HepG2 (cell line): Measurements from ENCODE around the gene ANKRD17. TPM values are rescaled to one million over a fixed set of nuclear protein-coding genes. Genes with fewer than 3 reads are reported as not detected.

Experiments
- ATAC-seq: fragments of 200-7000 bp; cut with Tn5 transposase; 3 replicates; pipeline ENCODE4 v1.9.1; 2020; ENCODE audit warnings: mild to moderate bottlenecking, moderate library complexity
- BruUV-seq: library from RNA; stranded (reverse); fragments of 400-500 nt; replicated peaks from 2 replicates; lab custom pipeline; 2021; lab: Mats Ljungman, UMichigan
- CTCF ChIA-PET: fragments of 300-600 bp; formaldehyde crosslinking; extraction: SDS; loops from one replicate; lab custom pipeline; 2021; ENCODE audit warnings: low total read pairs, inconsistent platforms, low intra/inter-chr PET ratio; lab: Yijun Ruan, JAX
- POLR2A ChIA-PET: fragments of 350-600 bp; sonication (Branson Sonifier 250); formaldehyde crosslinking; loops from one replicate; lab custom pipeline; 2020; ENCODE audit warnings: antibody characterized with exemption, inconsistent platforms; lab: Yijun Ruan, JAX
- DNase-seq: peaks from one replicate; pipeline ENCODE4 v3.0.0-alpha.2; 2015; ENCODE audit warnings: low spot score
- FAIRE-seq: peaks from 3 replicates; lab custom pipeline; 2011; peaks lifted over from hg19 to GRCh38; lab: Jason Lieb, UNC
- H2AFZ ChIP-seq: one replicate; pipeline ENCODE4 v1.6.1; 2011; ENCODE audit warnings: low read length, inconsistent platforms
- H3K27ac ChIP-seq: fragments of 300-600 bp; 3 replicates; pipeline ENCODE4 v1.8.0; 2011; ENCODE audit warnings: mixed run types, mild to moderate bottlenecking, mixed read lengths, low read length, inconsistent platforms; ENCODE audit not compliant: insufficient read depth; ENCODE audit errors: extremely low read length
- H3K27me3 ChIP-seq, 2 experiments: fragments of 200-600 bp in 1 of 2; 2 replicates in 1 of 2; 3 replicates in 1 of 2; pipeline versions ENCODE4 v1.6.0 to v1.8.0; 2011; ENCODE audit warnings: low read length in 2 of 2, mild to moderate bottlenecking in 2 of 2, moderate library complexity in 2 of 2, inconsistent platforms in 1 of 2; ENCODE audit not compliant: insufficient read depth in 2 of 2, control insufficient read depth in 1 of 2
- H3K36me3 ChIP-seq, 2 experiments: fragments of 200-600 bp in 1 of 2; replicated peaks in 1 of 2; 2 replicates in 1 of 2; 3 replicates in 1 of 2; pipeline versions ENCODE4 v1.5.1 to v1.8.0; 2011; ENCODE audit warnings: low read length in 2 of 2, inconsistent platforms in 1 of 2; ENCODE audit not compliant: insufficient read depth in 2 of 2, control insufficient read depth in 1 of 2
- H3K4me1 ChIP-seq: 2 replicates; pipeline ENCODE4 v1.5.1; 2012; ENCODE audit warnings: low read length, inconsistent platforms; ENCODE audit not compliant: insufficient read depth
- H3K4me2 ChIP-seq: 2 replicates; pipeline ENCODE4 v1.6.0; 2011; ENCODE audit warnings: low read depth, low read length, inconsistent platforms
- H3K4me3 ChIP-seq, 3 experiments: fragments of 200-600 bp in 1 of 3; sonication (generic), shearing (Covaris generic) in 1 of 3; replicated peaks in 1 of 3; 2 replicates each; pipeline ENCODE4 v1.5.1; 2011 to 2016; ENCODE audit warnings: low read length in 3 of 3, inconsistent platforms in 2 of 3, low read depth in 2 of 3, mild to moderate bottlenecking in 2 of 3, control low read depth in 1 of 3, mixed read lengths in 1 of 3; ENCODE audit not compliant: insufficient read depth in 1 of 3
- H3K79me2 ChIP-seq: one replicate; pipeline ENCODE4 v1.6.1; 2011; ENCODE audit warnings: low read length, inconsistent platforms; ENCODE audit not compliant: insufficient read depth
- H3K9ac ChIP-seq: 2 replicates; pipeline ENCODE4 v1.6.0; 2011; ENCODE audit warnings: mild to moderate bottlenecking, low read depth, low read length, inconsistent platforms; ENCODE audit not compliant: insufficient read depth
- H3K9me3 ChIP-seq: 2 replicates; pipeline ENCODE4 v1.5.1; 2012; ENCODE audit warnings: mild to moderate bottlenecking, low read length
- H4K20me1 ChIP-seq: 2 replicates; pipeline ENCODE4 v1.6.0; 2011; ENCODE audit warnings: inconsistent platforms, mild to moderate bottlenecking, low read length, moderate library complexity; ENCODE audit not compliant: insufficient read depth
- ATAD3A ChIP-seq: sonication (generic); formaldehyde crosslinking; IDR thresholded peaks from 2 replicates; pipeline ENCODE4 v1.4.0; 2020; ENCODE audit warnings: missing genetic modification reagents
- CSRNP1 ChIP-seq: sonication (generic); formaldehyde crosslinking; IDR thresholded peaks from 2 replicates; pipeline ENCODE4 v1.8.1; 2023; ENCODE audit warnings: mild to moderate bottlenecking, missing genetic modification reagents
- IRF9 ChIP-seq: sonication (generic); formaldehyde crosslinking; IDR thresholded peaks from 2 replicates; pipeline ENCODE4 v1.8.0; 2022; ENCODE audit warnings: missing genetic modification reagents, mild to moderate bottlenecking, borderline replicate concordance
- NR2F6 ChIP-seq, 2 experiments: IDR thresholded peaks; 2 replicates each; pipeline ENCODE4 v1.6.1; 2016; ENCODE audit warnings: antibody characterized with exemption in 1 of 2, mild to moderate bottlenecking in 1 of 2
- SKIL ChIP-seq: sonication (generic); formaldehyde crosslinking; IDR thresholded peaks from 2 replicates; pipeline ENCODE4 v1.8.0; 2022; ENCODE audit warnings: missing genetic modification reagents, mild to moderate bottlenecking, moderate library complexity, borderline replicate concordance
- SOX5 ChIP-seq: IDR thresholded peaks from 2 replicates; pipeline ENCODE4 v1.6.1; 2016; ENCODE audit warnings: borderline replicate concordance
- THAP11 ChIP-seq: IDR thresholded peaks from 2 replicates; pipeline ENCODE4 v1.6.1; 2016; ENCODE audit warnings: missing biosample characterization, missing genetic modification reagents
- ZBTB42 ChIP-seq: sonication (generic); formaldehyde crosslinking; IDR thresholded peaks from 2 replicates; pipeline ENCODE4 v1.5.0; 2020; ENCODE audit warnings: mild to moderate bottlenecking, missing genetic modification reagents
- ZNF18 ChIP-seq: sonication (generic); formaldehyde crosslinking; IDR thresholded peaks from 2 replicates; pipeline ENCODE4 v1.8.0; 2022; ENCODE audit warnings: mild to moderate bottlenecking, missing genetic modification reagents; ENCODE audit not compliant: insufficient replicate concordance
- ZNF276 ChIP-seq: sonication (generic); formaldehyde crosslinking; IDR thresholded peaks from 2 replicates; pipeline ENCODE4 v1.4.0; 2020; ENCODE audit warnings: mild to moderate bottlenecking, low read depth, missing genetic modification reagents
- ZNF777 ChIP-seq: sonication (generic); formaldehyde crosslinking; IDR thresholded peaks from 2 replicates; pipeline ENCODE4 v1.4.0; 2020; ENCODE audit warnings: missing genetic modification reagents
- ZSCAN30 ChIP-seq: sonication (generic); formaldehyde crosslinking; IDR thresholded peaks from 2 replicates; pipeline ENCODE4 v1.5.0; 2020; ENCODE audit warnings: mild to moderate bottlenecking, missing genetic modification reagents
- in situ Hi-C: cut with HindIII; loops from 2 replicates; pipeline ENCODE4 v1.10.0; 2017; ENCODE audit warnings: low pct_unique_long_range_greater_than_20kb; ENCODE audit not compliant: extremely low pct_ligation_motif_present
- intact Hi-C: fragments of 100-400 bp; cut with micrococcal nuclease; formaldehyde crosslinking; loops from one replicate; pipeline ENCODE4 v1.10.0; 2022; ENCODE audit not compliant: unreplicated experiment
- polyA plus RNA-seq, 8 experiments: library from polyadenylated mRNA; depleted of rRNA in 3 of 8; stranded (reverse) in 7 of 8; unstranded in 1 of 8; fragments of >200 nt; fragmentation: Illumina TruSeq in 4 of 8; extraction: Trizol in 4 of 8; gene quantifications; 2 replicates each; pipeline versions ENCODE4 v1.2.1 to v1.2.3, GENCODE V29; 2011 to 2016; ENCODE audit warnings: low read depth in 4 of 8, missing spikeins in 1 of 8, mixed read lengths in 1 of 8; ENCODE audit not compliant: insufficient read depth in 1 of 8
- total RNA-seq, 5 experiments: library from RNA; depleted of rRNA; stranded (reverse); fragments of >200 nt; fragmentation: Illumina TruSeq; extraction: Trizol; gene quantifications; 2 replicates each; pipeline ENCODE4 v1.2.3, GENCODE V29; 2016; ENCODE audit warnings: low read depth in 1 of 5
- TF ChIP-seq, protein P1 (sequence below): sonication (generic); formaldehyde crosslinking; IDR thresholded peaks from 2 replicates; pipeline ENCODE4 v1.4.0; 2020; ENCODE audit warnings: missing genetic modification reagents, borderline replicate concordance

The ANKRD17 gene
- total and polyA plus RNA-seq, 2 of the 13 experiments (the other 11 are each of a cell fraction or from before 2014, with no cell fraction given): 55.7 to 61.1 TPM

GRCh38 chr4:73248821-73249220 is 9.8 kb downstream of the ANKRD17 start:
- Histone ChIP-seq H3K9ac (no peak overlapping the region), H3K79me2 (peaks cover 100% of the 10 kb centered on the region), H3K27ac (no peak overlapping the region), H4K20me1 (peaks cover 90% of the 10 kb centered on the region), H3K36me3 (peaks cover 2 to 37% of the 10 kb centered on the region in 2 experiments; a peak in 4 of 5 replicates), H3K4me3 (no peak overlapping the region), H3K4me1 (peaks cover 54% of the 10 kb centered on the region), H3K9me3 (no peaks in the 10 kb centered on the region), H2AFZ (no peak overlapping the region), H3K27me3 (no peaks in the 10 kb centered on the region; a peak in 1 of 5 replicates), H3K4me2 (no peak overlapping the region)
- in situ Hi-C loops: no loop called here
- no peak for FAIRE-seq
- DNase-seq: no peak
- BruUV-seq: no TSS peak
- ChIA-PET CTCF (no interaction called here), POLR2A (interaction anchor here (1.1 kb wide), 1 partner anchor 9 kb away, joined by 7 read pairs; the partner anchor contains the start of gene ANKRD17)
- ATAC-seq: no peak
- intact Hi-C loops: no loop called here
- TF ChIP-seq ZBTB42 (CRISPR knock-in tag) (no peak), ZNF18 (CRISPR knock-in tag) (no peak), ZNF777 (no peak), NR2F6 (IDR thresholded peaks at IDR 0.05) (no peak), NR2F6 (CRISPR knock-in tag; IDR thresholded peaks at IDR 0.05) (no peak), SKIL (no peak), CSRNP1 (CRISPR knock-in tag) (no peak), THAP11 (CRISPR knock-in tag) (no peak), ZSCAN30 (CRISPR knock-in tag) (no peak), IRF9 (CRISPR knock-in tag) (no peak), ZNF276 (CRISPR knock-in tag) (no peak), SOX5 (CRISPR knock-in tag) (no peak), ATAD3A (CRISPR knock-in tag) (no peak)
- TF ChIP-seq, protein P1, sequence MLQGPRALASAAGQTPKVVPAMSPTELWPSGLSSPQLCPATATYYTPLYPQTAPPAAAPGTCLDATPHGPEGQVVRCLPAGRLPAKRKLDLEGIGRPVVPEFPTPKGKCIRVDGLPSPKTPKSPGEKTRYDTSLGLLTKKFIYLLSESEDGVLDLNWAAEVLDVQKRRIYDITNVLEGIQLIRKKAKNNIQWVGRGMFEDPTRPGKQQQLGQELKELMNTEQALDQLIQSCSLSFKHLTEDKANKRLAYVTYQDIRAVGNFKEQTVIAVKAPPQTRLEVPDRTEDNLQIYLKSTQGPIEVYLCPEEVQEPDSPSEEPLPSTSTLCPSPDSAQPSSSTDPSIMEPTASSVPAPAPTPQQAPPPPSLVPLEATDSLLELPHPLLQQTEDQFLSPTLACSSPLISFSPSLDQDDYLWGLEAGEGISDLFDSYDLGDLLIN: no peak
- TF ChIP-seq, all 625 proteins: peak for 0
